Activated CD4-positive, alpha-beta memory T cell treated with anti-CD3 and anti-CD28 coated beads for 36 hours (primary cell): ENCODE measurements around the gene SHMT2. TPM values are rescaled to one million over a fixed set of nuclear protein-coding genes. Genes with fewer than 3 reads are reported as not detected.

Source experiments
- CTCF ChIA-PET: fragments of 350-600 bp; sonication (Branson Sonifier 250); formaldehyde crosslinking; loops from one replicate; lab custom pipeline; 2021; ENCODE audit warnings: antibody characterized with exemption, inconsistent platforms; lab: Charles Lee
- POLR2A ChIA-PET: fragments of 350-600 bp; sonication (Branson Sonifier 250); formaldehyde crosslinking; loops from one replicate; lab custom pipeline; 2021; ENCODE audit warnings: antibody characterized with exemption; lab: Charles Lee
- DNase-seq: peaks from one replicate; pipeline ENCODE4 v3.0.0-alpha.2; 2020
- H3K27ac Mint-ChIP-seq: one replicate; pipeline ENCODE4 v1.8.0; 2021; ENCODE audit warnings: mixed read lengths
- H3K27me3 Mint-ChIP-seq: one replicate; pipeline ENCODE4 v1.8.0; 2021; ENCODE audit warnings: mixed read lengths
- H3K36me3 Mint-ChIP-seq: one replicate; pipeline ENCODE4 v1.8.0; 2021; ENCODE audit warnings: mixed read lengths
- H3K4me1 Mint-ChIP-seq: one replicate; pipeline ENCODE4 v1.8.0; 2021; ENCODE audit warnings: low read depth, mixed read lengths
- H3K4me3 Mint-ChIP-seq: one replicate; pipeline ENCODE4 v1.8.0; 2021; ENCODE audit warnings: mild to moderate bottlenecking, mixed read lengths
- H3K9me3 Mint-ChIP-seq: one replicate; pipeline ENCODE4 v1.8.0; 2021; ENCODE audit warnings: mixed read lengths
- intact Hi-C: fragments of 100-400 bp; cut with micrococcal nuclease; formaldehyde crosslinking; loops from one replicate; pipeline ENCODE4 v1.15.1; 2023
- total RNA-seq, 2 experiments: library from RNA; stranded (reverse); gene quantifications; one replicate each; pipeline ENCODE4 v1.2.3, GENCODE V29; 2021

Gene SHMT2
- total RNA-seq, 2 experiments from 2014 or later = 401 to 404 TPM

DNA sequence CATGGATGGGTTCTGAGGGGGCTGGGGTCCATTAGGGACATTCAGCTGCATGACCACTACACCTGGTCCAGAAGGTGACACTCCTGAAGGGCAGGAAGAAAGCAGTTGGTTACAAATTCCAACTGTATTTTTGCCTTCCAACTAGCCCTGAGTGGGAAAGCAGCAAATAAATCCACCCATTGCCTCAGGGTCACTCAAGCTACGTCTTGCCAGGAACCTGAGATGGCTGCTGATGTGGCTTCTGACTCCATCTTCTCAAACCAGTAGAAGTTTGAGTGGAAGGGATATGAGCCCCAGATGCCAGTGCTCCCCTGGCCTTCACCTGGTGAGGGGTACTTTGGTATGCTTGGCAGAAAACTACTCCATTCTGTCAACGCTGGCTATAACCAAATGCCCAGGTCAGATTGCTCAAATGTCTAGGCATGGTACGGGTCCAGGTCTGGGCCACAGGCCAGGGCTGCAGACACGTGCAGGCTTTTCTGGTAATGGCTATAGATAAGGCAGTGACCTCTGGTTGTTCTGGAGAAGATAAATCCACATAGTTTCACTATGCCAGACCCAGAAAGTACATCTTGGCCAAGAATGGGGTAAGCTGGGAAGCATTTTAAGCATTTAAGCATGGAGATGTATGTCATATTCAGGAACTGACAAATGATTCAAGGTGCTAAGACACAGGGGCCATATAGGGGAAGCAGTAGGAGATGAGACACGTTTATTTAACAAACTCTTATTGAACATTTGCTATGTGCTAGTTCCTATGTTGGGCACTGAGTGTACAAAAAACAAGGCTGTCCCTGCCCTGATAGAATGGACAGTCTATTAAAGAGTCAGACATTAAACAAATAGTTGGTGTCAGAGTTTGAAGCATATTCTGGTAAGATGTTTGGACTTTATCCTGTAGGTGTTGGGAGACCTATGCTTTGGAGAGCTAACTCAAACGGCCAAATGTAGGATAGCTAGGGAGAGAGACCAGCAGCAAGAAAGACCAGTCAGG, 29.8 kb downstream of the SHMT2 start:
- peaks cover 4% of the 10 kb centered on the region for H3K4me1 Mint-ChIP-seq
- no peak for DNase-seq
- no peak overlapping the region for H3K27ac Mint-ChIP-seq
- no peaks in the 10 kb centered on the region for H3K9me3 Mint-ChIP-seq
- intact Hi-C loops = no loop called here
- H3K4me3 Mint-ChIP-seq = no peak overlapping the region
- ChIA-PET CTCF (interaction anchor here (1.3 kb wide), 1 partner anchor 197 kb away, joined by 5 read pairs; the partner anchor contains the start of gene INHBE), POLR2A (no interaction called here)
- no peaks in the 10 kb centered on the region for H3K27me3 Mint-ChIP-seq
- H3K36me3 Mint-ChIP-seq = peaks cover 23% of the 10 kb centered on the region

GRCh38 chr12:57260366-57260765, 30.9 kb downstream of the SHMT2 start:
- POLR2A ChIA-PET = no interaction called here
- CTCF ChIA-PET = interaction anchor here (1.3 to 2.6 kb wide), 4 partner anchors 16 to 203 kb away, joined by 3 to 23 read pairs (median 4); partner anchors contain the start of gene INHBE
- no peak for DNase-seq
- Mint-ChIP-seq H3K4me1 (peaks cover 4% of the 10 kb centered on the region), H3K36me3 (peaks cover 27% of the 10 kb centered on the region), H3K27ac (no peak overlapping the region), H3K4me3 (no peak overlapping the region), H3K27me3 (no peaks in the 10 kb centered on the region), H3K9me3 (no peaks in the 10 kb centered on the region)
- intact Hi-C loops = no loop called here

DNA sequence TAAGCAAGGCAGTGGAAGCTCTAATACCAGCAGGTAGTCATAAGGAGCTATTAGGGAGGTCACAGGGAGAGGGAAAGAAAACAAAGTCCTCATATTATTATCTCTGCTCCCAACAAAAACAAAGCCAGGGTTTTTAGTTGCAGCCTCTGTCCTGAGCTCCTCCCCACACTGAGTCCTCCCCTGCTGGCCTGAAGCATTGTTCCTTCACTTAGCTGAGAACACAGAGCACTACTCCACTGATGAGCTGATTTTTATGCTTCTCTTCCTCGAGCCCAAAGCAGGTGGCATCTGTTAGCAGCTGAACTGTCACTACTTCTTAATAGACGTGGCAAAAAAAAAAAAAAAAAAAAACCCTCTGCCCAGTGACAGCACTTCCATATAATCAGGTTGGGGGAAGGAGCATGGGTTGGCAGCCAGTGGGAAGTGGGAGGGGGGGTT, 31.9 kb downstream of the SHMT2 start:
- H3K36me3 Mint-ChIP-seq = peaks cover 20% of the 10 kb centered on the region
- no peak overlapping the region for H3K4me3 Mint-ChIP-seq
- H3K9me3 Mint-ChIP-seq = no peaks in the 10 kb centered on the region
- CTCF ChIA-PET = interaction anchor here (0.6 to 2.6 kb wide), 8 partner anchors 15 to 202 kb away, joined by 3 to 23 read pairs (median 4); no protein-coding TSS in a partner anchor
- POLR2A ChIA-PET = no interaction called here
- H3K27ac Mint-ChIP-seq = no peak overlapping the region
- no peak for DNase-seq
- intact Hi-C loops = no loop called here
- H3K4me1 Mint-ChIP-seq = peaks cover 4% of the 10 kb centered on the region
- no peaks in the 10 kb centered on the region for H3K27me3 Mint-ChIP-seq

DNA sequence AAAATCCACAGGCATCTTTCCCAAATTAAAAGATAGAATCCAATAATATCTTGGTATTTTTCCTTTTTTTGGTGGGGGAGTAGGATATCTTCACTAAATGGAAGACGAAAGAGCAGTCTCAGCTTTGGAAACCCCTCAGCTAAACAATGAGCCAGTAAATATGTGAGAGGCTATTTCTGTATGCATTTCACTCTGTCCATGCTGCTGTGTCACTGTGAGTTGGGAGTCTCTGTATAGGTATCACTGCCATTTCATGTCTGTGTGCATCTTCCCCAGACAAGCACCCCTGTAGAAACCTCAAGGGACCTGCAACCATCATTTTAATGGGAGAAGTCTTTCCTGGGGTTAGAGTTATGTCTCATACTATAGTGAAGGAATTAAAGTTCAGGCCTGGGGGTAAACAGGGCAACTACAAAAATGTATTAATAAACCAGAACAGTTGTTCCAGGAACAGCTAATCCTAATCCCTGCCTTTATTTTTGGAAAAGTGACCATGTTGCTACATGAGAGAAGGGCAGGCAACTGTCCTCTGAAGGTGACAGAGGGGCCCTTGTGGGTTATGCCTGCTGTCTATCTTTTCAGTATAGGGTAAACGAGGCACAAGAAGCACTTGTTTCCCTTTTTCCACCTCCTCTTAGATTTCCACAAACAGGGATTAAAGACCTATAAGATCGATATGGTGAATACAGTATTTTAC, 32.8 kb downstream of the SHMT2 start:
- Mint-ChIP-seq H3K27me3 (no peaks in the 10 kb centered on the region), H3K4me3 (no peak overlapping the region), H3K9me3 (no peaks in the 10 kb centered on the region), H3K4me1 (peaks cover 4% of the 10 kb centered on the region), H3K27ac (no peak overlapping the region), H3K36me3 (peaks cover 22% of the 10 kb centered on the region)
- DNase-seq = no peak
- ChIA-PET POLR2A (no interaction called here), CTCF (interaction anchor here (0.6 to 3.4 kb wide), 9 partner anchors 19 to 197 kb away, joined by 3 to 32 read pairs (median 8); partner anchors contain the start of gene GLI1)
- intact Hi-C loops = loop anchor here (2.0 kb wide), 1 partner anchor 19 kb away; no protein-coding TSS in a partner anchor

DNA sequence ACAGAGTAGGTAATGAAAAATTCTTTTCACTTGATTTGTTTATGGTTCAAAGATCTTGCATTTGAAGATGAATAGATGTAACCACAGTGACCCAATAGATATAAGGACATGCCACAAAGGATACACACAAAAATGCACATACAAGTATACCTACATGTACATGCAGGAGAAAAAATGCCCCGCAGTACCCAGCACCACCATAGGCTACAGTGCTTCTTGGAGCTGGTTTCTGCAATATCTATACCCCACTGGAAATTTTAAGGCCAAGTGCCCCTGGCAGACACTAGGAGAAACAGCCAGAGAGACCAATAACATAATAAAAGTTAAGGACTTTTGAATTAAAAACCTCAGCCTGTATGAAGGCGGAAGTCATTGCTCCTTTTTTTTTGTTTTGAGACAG, 33.6 kb downstream of the SHMT2 start:
- H3K4me3 Mint-ChIP-seq = no peak overlapping the region
- H3K27ac Mint-ChIP-seq = no peak overlapping the region
- H3K4me1 Mint-ChIP-seq = peaks cover 7% of the 10 kb centered on the region
- ChIA-PET CTCF (interaction anchor here (0.6 to 3.4 kb wide), 4 partner anchors 59 to 196 kb away, joined by 3 to 32 read pairs (median 6); partner anchors contain the start of gene GLI1), POLR2A (no interaction called here)
- intact Hi-C loops = loop anchor here (1.0 to 2.0 kb wide), 2 partner anchors 18 to 190 kb away; no protein-coding TSS in a partner anchor
- peaks cover 24% of the 10 kb centered on the region for H3K36me3 Mint-ChIP-seq
- DNase-seq = no peak
- H3K27me3 Mint-ChIP-seq = no peaks in the 10 kb centered on the region
- no peaks in the 10 kb centered on the region for H3K9me3 Mint-ChIP-seq

DNA sequence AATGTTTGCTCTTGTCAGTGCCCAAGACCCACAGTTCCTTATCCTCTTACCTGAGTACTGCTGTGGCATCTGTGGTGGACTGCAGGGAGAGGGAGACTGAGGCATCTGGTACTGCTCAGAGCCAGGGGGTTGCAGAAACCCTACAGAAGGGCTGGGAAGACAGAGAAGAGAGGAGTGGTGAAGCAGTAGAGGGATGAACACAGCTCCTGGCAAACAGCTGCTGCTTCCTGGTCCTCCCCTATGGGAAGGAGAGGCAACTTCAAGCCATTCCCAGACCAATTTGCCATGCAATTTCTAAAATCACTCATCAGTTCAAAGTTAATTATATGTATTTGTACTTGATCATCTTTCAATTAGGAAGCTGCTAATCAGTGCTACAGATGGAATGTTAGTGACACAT, 37.2 kb downstream of the SHMT2 start:
- intact Hi-C loops = no loop called here
- CTCF ChIA-PET = interaction anchor here (0.7 to 2.5 kb wide), 3 partner anchors 24 to 196 kb away, joined by 3 to 10 read pairs (median 3); partner anchors contain the start of gene GLI1
- Mint-ChIP-seq H3K36me3 (peaks cover 28% of the 10 kb centered on the region), H3K27me3 (no peaks in the 10 kb centered on the region), H3K4me3 (no peak overlapping the region), H3K27ac (no peak overlapping the region), H3K4me1 (peaks cover 16% of the 10 kb centered on the region), H3K9me3 (no peaks in the 10 kb centered on the region)
- DNase-seq = no peak
- POLR2A ChIA-PET = interaction anchor here (0.6 kb wide), 1 partner anchor 154 kb away, joined by 3 read pairs; no protein-coding TSS in a partner anchor

DNA sequence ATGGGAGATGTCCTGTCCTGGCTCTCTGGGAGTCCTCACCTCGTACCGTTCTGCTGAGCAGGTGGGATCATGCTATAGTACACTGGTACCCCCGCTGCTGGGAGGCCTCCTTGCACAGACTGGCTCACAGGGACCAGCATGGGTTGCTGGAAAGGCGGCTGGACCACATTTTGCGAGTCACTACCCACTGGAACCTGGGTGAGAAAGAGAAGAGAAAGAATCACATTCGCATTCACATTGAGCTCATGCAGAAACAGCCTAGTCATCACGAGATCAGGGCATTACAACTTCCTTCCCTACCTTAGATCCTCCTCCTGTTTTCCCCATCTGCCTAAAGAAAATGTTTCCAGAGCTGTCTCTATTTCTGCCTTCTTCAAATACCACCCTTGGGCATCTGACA, 38.8 kb downstream of the SHMT2 start:
- Mint-ChIP-seq H3K4me3 (no peak overlapping the region), H3K27ac (peak overlapping the region; percentile 81), H3K9me3 (no peaks in the 10 kb centered on the region), H3K4me1 (peaks cover 16% of the 10 kb centered on the region), H3K27me3 (no peaks in the 10 kb centered on the region), H3K36me3 (peaks cover 28% of the 10 kb centered on the region)
- ChIA-PET CTCF (interaction anchor here (0.6 kb wide), 2 partner anchors 189 to 191 kb away, joined by 3 read pairs; no protein-coding TSS in a partner anchor), POLR2A (no interaction called here)
- intact Hi-C loops = no loop called here
- peak; percentile 66 for DNase-seq

DNA sequence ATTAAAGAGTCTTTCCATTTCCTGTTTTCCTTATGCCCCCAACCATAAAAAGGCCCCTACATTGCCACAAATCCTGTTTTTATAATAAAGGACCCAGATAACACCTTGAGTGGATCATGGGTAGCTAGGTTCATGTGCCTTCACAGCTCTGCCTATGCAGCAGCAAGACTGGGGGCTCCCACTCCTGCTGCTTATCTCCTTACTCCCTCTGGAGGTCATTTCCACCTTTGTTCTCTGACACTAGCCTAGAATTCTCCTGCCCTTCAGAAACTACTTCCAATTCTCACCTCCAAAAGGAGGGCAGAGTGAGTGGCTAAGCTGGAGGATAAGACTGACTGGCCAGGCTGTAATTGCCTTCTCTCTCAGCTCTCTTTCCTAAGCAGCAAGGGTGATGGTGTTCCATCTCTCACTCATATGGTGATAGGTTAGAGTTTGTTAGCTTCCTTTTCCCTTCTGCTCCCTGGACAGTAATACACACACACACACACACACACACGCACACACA, 41.5 kb downstream of the SHMT2 start:
- no peaks in the 10 kb centered on the region for H3K27me3 Mint-ChIP-seq
- H3K36me3 Mint-ChIP-seq = peaks cover 33% of the 10 kb centered on the region
- H3K4me1 Mint-ChIP-seq = peaks cover 16% of the 10 kb centered on the region
- H3K9me3 Mint-ChIP-seq = no peaks in the 10 kb centered on the region
- intact Hi-C loops = no loop called here
- H3K27ac Mint-ChIP-seq = no peak overlapping the region
- CTCF ChIA-PET = interaction anchor here (0.6 to 2.7 kb wide), 6 partner anchors 28 to 185 kb away, joined by 3 to 8 read pairs (median 4); no protein-coding TSS in a partner anchor
- POLR2A ChIA-PET = interaction anchor here (0.6 to 0.7 kb wide), 3 partner anchors 38 to 332 kb away, joined by 3 read pairs; no protein-coding TSS in a partner anchor
- no peak for DNase-seq
- no peak overlapping the region for H3K4me3 Mint-ChIP-seq

DNA sequence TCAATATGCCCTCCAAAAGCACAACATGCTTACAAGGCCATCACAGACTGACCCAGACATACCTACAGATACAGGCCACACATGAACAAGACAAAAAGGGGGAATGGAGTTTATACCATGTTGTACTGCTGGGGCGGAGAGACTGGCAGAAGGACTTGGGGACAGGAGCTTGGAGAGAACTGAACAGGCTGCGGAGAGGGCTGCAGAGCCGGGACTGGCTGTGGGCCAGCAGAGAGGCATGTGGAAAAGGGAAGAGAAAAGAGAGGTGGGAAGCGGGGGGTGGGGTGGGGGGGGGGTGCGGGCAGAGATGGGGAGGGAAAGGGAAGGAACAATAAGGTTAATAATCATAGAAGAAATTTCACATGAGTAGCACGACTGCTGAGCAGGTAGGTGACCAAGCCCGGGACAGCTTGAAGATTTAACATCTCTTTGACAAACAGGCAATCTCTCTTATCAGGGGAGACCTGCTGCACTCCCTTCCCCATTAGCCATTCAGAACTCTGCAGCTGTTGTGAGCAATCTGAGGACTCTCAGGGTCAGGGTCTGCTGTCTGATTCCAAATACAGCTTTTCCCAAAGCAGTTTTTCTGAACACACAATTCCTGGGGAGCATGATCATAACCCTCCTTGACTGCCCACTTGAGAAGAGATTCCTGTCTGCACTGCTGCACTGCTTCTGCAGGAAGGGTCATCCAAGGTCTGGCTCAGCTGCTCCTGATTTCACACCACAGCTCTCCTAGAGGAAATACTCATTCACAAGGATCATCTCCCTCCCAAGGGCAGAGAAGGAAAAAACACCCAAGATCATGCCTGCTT, 43.0 kb downstream of the SHMT2 start:
- H3K27ac Mint-ChIP-seq = no peak overlapping the region
- peaks cover 28% of the 10 kb centered on the region for H3K36me3 Mint-ChIP-seq
- no peaks in the 10 kb centered on the region for H3K9me3 Mint-ChIP-seq
- no peak for DNase-seq
- intact Hi-C loops = no loop called here
- no peaks in the 10 kb centered on the region for H3K27me3 Mint-ChIP-seq
- no peak overlapping the region for H3K4me3 Mint-ChIP-seq
- ChIA-PET CTCF (interaction anchor here (1.5 to 1.7 kb wide), 2 partner anchors 30 to 59 kb away, joined by 3 to 4 read pairs; no protein-coding TSS in a partner anchor), POLR2A (no interaction called here)
- peaks cover 16% of the 10 kb centered on the region for H3K4me1 Mint-ChIP-seq

DNA sequence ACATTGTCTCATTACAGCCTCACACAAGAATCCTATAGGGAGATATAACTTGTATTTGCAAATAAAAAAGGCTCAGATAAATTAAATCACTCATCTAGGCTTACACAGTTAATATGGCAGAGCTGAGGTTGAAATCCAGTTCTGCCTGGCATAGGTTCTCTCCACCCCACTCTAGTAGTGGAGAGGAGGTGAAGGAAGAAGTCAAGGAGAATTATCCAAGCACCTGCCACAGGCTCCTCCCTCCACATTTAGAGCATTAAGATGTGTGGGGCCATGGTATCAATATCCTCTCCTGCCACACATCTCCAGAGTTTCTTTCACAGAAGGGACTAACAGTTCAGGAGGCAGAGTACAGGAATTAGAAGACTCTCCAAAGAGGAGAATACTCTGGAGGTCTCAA, 44.0 kb downstream of the SHMT2 start:
- Mint-ChIP-seq H3K27ac (no peak overlapping the region), H3K4me1 (peaks cover 9% of the 10 kb centered on the region), H3K27me3 (no peaks in the 10 kb centered on the region), H3K36me3 (peaks cover 25% of the 10 kb centered on the region), H3K4me3 (no peak overlapping the region), H3K9me3 (no peaks in the 10 kb centered on the region)
- no peak for DNase-seq
- CTCF ChIA-PET = interaction anchor here (1.5 to 1.7 kb wide), 2 partner anchors 31 to 60 kb away, joined by 3 to 4 read pairs; no protein-coding TSS in a partner anchor
- POLR2A ChIA-PET = no interaction called here
- intact Hi-C loops = no loop called here
